Vagina (tissue), 2 donors: Measurements from ENCODE around the gene UNC13B. TPM values are rescaled to one million over a fixed set of nuclear protein-coding genes. Genes with fewer than 3 reads are reported as not detected.

Experiments used
- DNase-seq, 2 donors: peaks; one replicate each; pipeline ENCODE4 v3.0.0-alpha.2; 2017; ENCODE audit errors: extremely low spot score in 2 of 2
- H3K27ac ChIP-seq: fragments of 200-600 bp; sonication (generic); one replicate; pipeline ENCODE4 v1.5.1; 2019
- H3K27me3 ChIP-seq: fragments of 200-600 bp; sonication (generic); one replicate; pipeline ENCODE4 v1.5.1; 2019
- H3K36me3 ChIP-seq, 2 donors: fragments of 200-600 bp; sonication (generic); one replicate each; pipeline ENCODE4 v1.5.1; 2017 to 2019
- H3K4me1 ChIP-seq: fragments of 200-600 bp; sonication (generic); one replicate; pipeline ENCODE4 v1.5.1; 2019
- H3K4me3 ChIP-seq, 2 donors: fragments of 200-600 bp; sonication (generic); 1 replicate in 1 of 2; 2 replicates in 1 of 2; pipeline ENCODE4 v1.5.1; 2016 to 2019
- H3K9me3 ChIP-seq: fragments of 200-600 bp; sonication (generic); one replicate; pipeline ENCODE4 v1.5.1; 2019
- POLR2A ChIP-seq, 2 donors: fragments of 450-650 bp; IDR thresholded peaks; one replicate each; pipeline ENCODE4 v1.6.1; 2017; ENCODE audit warnings: antibody characterized with exemption in 2 of 2, mild to moderate bottlenecking in 2 of 2, moderate library complexity in 2 of 2
- POLR2AphosphoS5 ChIP-seq, 2 donors: sonication (generic); formaldehyde crosslinking; IDR thresholded peaks; one replicate each; pipeline ENCODE4 v1.9.0; 2017; ENCODE audit warnings: antibody characterized with exemption in 2 of 2, mild to moderate bottlenecking in 2 of 2, low read depth in 1 of 2; ENCODE audit not compliant: insufficient read depth in 1 of 2
- intact Hi-C: fragments of 100-400 bp; cut with DNase I; formaldehyde crosslinking; loops from one replicate; pipeline ENCODE4 v1.15.1; 2023
- total RNA-seq: library from RNA; depleted of rRNA; stranded (reverse); fragments of >200 nt; gene quantifications from one replicate; pipeline ENCODE4 v1.2.3, GENCODE V29; 2016
- TF ChIP-seq, protein P1 (sequence below), 3 experiments: fragments of 450-650 bp in 2 of 3; fragments of 200-600 bp in 1 of 3; sonication (generic) in 1 of 3; IDR thresholded peaks; one replicate each; pipeline ENCODE4 v1.5.1; 2017 to 2019; ENCODE audit warnings: antibody characterized with exemption in 3 of 3, mild to moderate bottlenecking in 2 of 3, moderate library complexity in 2 of 3

Gene UNC13B
- total RNA-seq, 1 donor from 2014 or later: 20.4 TPM

DNA sequence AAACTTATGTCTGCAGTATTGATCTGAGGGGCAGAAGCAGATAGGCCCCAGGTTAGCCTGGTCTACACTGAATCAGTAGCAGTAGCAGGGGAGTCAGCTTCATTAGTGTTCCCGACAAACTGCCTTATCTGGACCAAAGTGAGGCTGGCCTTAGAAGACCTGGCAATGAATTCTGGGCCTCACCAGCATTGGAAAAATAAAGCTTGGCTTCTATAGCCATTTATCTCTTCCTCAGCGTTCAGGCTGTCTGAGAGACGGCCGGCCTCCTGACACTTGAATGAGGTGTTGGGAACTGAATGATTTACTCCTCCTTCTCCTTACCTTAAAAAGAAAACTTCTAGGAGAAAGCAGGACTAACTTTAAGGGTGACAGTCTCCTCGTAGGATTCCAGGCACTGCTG lies 186.3 kb downstream of the UNC13B start:
- Histone ChIP-seq H3K4me1 (peaks cover 15% of the 10 kb centered on the region), H3K27me3 (no peaks in the 10 kb centered on the region), H3K9me3 (no peaks in the 10 kb centered on the region), H3K36me3 (no peaks in the 10 kb centered on the region), H3K4me3 (no peak overlapping the region), H3K27ac (no peak overlapping the region)
- no peak for DNase-seq
- TF ChIP-seq, protein P1, sequence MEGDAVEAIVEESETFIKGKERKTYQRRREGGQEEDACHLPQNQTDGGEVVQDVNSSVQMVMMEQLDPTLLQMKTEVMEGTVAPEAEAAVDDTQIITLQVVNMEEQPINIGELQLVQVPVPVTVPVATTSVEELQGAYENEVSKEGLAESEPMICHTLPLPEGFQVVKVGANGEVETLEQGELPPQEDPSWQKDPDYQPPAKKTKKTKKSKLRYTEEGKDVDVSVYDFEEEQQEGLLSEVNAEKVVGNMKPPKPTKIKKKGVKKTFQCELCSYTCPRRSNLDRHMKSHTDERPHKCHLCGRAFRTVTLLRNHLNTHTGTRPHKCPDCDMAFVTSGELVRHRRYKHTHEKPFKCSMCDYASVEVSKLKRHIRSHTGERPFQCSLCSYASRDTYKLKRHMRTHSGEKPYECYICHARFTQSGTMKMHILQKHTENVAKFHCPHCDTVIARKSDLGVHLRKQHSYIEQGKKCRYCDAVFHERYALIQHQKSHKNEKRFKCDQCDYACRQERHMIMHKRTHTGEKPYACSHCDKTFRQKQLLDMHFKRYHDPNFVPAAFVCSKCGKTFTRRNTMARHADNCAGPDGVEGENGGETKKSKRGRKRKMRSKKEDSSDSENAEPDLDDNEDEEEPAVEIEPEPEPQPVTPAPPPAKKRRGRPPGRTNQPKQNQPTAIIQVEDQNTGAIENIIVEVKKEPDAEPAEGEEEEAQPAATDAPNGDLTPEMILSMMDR (IDR thresholded peaks at IDR 0.05): no peak
- TF ChIP-seq POLR2AphosphoS5 (IDR thresholded peaks at IDR 0.05; ENCODE audit: insufficient read depth in 1 of 2, low read depth in 1 of 2): no peak
- TF ChIP-seq POLR2A (IDR thresholded peaks at IDR 0.05): no peak
- intact Hi-C loops: no loop called here

DNA sequence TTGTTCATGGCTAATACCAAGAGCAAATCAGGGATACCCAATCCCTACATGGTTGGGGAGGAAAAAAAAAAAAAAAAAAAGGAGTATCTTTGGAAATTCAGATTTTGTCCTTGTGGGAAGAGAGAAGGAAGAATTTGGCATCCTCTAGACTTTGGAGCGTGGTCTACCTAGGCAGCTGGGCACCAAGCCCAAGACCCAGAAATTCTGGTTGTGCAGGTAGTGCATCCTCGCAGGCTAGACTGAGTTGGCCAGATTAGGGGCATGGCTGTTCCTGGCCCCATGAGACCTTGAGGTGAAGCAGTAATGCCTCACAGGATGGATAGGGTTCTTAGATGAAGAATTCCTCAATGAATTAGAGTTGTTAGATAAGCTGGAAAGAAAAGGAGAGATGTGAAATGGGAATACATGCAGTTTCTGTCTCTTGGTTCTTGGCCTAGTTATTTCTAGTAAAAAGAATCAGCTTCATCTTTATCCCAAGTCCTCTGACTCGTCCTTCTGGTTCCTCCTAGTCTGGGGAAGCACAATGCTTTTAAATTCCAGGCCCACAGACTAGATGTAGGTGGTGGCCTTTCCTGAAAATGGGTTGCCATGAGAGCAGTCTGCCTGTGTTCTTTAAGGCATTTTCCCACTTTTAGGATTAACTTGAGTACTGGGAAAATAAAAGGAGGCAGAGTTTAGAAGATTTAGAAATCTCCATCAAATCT lies 187.6 kb downstream of the UNC13B start:
- no peaks in the 10 kb centered on the region for H3K9me3 ChIP-seq
- intact Hi-C loops: no loop called here
- peaks cover 15% of the 10 kb centered on the region for H3K4me1 ChIP-seq
- no peak for TF ChIP-seq POLR2A (IDR thresholded peaks at IDR 0.05)
- TF ChIP-seq, protein P1 (IDR thresholded peaks at IDR 0.05): no peak
- no peak for TF ChIP-seq POLR2AphosphoS5 (IDR thresholded peaks at IDR 0.05; ENCODE audit: insufficient read depth in 1 of 2, low read depth in 1 of 2)
- DNase-seq: no peak
- H3K36me3 ChIP-seq: no peaks in the 10 kb centered on the region
- no peak overlapping the region for H3K4me3 ChIP-seq
- H3K27me3 ChIP-seq: no peaks in the 10 kb centered on the region
- H3K27ac ChIP-seq: no peak overlapping the region

DNA sequence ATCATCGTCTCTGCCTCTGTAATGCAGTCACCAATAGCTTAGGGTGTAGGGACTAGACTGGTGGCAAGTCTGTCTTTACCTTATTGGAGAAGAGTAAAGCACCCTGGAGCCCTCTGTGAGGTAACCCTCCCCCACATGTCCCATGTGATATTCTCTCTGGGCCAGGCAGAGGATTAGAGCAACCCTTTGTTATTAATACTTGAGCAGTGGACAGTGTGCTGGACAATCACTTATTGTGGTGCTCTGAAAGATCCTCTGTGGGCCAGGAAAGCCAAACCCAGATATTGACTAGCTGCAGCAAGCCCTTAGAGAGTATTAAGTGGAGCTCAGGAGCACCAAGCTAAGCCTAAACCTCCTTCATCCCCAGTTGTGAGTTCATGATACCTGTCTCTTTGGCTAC lies 188.4 kb downstream of the UNC13B start:
- TF ChIP-seq, protein P1 (IDR thresholded peaks at IDR 0.05): no peak
- TF ChIP-seq POLR2A (IDR thresholded peaks at IDR 0.05): no peak
- TF ChIP-seq POLR2AphosphoS5 (IDR thresholded peaks at IDR 0.05; ENCODE audit: insufficient read depth in 1 of 2, low read depth in 1 of 2): no peak
- Histone ChIP-seq H3K4me3 (no peak overlapping the region), H3K9me3 (no peaks in the 10 kb centered on the region), H3K27me3 (no peaks in the 10 kb centered on the region), H3K4me1 (peaks cover 15% of the 10 kb centered on the region), H3K36me3 (no peaks in the 10 kb centered on the region), H3K27ac (no peak overlapping the region)
- DNase-seq: no peak
- intact Hi-C loops: no loop called here

DNA sequence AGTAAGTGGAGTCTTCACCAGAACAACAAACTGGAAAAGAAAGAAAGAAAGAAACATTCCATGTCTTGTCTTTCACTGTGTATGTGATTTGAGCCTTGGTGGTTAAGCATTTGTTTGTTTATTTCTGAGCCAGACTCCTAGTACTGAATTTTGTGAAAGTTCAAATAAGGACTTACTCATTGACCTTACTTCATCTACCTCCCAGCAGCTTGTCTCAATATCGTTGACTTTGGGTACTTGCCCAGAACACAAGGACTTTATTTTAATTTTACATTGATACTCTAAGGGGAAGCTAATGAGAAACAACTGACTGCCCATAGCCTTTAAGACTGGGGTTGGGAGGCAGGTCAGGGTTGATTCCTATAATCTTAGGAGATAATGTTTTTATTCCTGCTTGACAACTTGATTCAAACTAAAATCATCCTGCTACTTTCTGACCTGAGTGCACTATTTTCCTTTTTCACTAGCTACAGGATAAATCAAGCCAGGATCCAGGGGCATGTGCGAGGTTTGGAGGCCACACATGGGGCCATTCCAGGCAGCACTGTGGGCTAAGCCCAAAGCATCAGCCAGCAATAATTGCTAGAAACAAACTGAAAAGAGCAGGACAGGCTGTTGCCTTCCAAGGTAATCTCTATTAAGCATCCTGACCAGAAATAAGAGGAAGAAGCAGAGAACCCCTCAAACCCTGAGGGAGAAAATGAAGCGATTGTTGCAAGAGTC lies 189.2 kb downstream of the UNC13B start:
- Histone ChIP-seq H3K4me1 (peaks cover 15% of the 10 kb centered on the region), H3K27ac (no peak overlapping the region), H3K36me3 (no peaks in the 10 kb centered on the region), H3K9me3 (no peaks in the 10 kb centered on the region), H3K27me3 (no peaks in the 10 kb centered on the region), H3K4me3 (no peak overlapping the region)
- intact Hi-C loops: no loop called here
- no peak for DNase-seq
- TF ChIP-seq POLR2A (IDR thresholded peaks at IDR 0.05) (no peak), POLR2AphosphoS5 (IDR thresholded peaks at IDR 0.05; ENCODE audit: insufficient read depth in 1 of 2, low read depth in 1 of 2) (no peak)
- TF ChIP-seq, protein P1 (IDR thresholded peaks at IDR 0.05): no peak
